Activated CD4-positive, alpha-beta T cell treated with anti-CD3 and anti-CD28 coated beads, Interleukin-10, Interleukin-2, amounts not matched to agents 100 ng/mL and 50 ng/mL, durations not matched to agents 16 hours and 8 hours (primary cell): ENCODE results near the gene TMEM175.

ENCODE experiments used
- DNase-seq: peaks from one replicate; pipeline ENCODE4 v3.0.0-alpha.2; 2020

TMEM175 gene, protein sequence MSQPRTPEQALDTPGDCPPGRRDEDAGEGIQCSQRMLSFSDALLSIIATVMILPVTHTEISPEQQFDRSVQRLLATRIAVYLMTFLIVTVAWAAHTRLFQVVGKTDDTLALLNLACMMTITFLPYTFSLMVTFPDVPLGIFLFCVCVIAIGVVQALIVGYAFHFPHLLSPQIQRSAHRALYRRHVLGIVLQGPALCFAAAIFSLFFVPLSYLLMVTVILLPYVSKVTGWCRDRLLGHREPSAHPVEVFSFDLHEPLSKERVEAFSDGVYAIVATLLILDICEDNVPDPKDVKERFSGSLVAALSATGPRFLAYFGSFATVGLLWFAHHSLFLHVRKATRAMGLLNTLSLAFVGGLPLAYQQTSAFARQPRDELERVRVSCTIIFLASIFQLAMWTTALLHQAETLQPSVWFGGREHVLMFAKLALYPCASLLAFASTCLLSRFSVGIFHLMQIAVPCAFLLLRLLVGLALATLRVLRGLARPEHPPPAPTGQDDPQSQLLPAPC

GRCh38 chr4:931960-932712 lies at the start of gene TMEM175, which contains the start of gene GAK:
TSS of gene TMEM175 (plus strand) at chr4:932460. CDS start at chr4:947740, 15,280 bp downstream.
TSS of gene GAK (minus strand) at chr4:932316. CDS start at chr4:932187, 129 bp downstream.
- DNase-seq = peak; percentile 98

DNA sequence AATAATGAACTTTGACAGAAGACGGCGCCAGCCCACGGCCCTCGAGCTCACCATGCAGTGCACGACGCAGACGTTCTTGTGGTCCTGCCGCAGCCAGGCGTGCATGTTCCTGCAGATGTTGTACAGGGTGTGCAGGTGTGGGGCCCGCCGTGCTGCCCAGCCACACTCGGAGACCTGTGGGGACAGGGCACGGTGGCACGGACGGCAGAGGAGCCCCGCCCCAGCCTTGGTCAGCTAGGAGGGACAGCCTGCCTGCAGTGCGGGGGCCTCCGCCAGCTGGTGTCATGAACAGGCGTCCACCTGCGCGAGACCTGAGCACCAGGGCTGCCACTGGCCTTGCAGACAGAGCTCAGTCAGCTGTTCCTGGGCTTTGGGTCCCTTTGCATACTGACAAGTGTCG lies 49.6 kb upstream of the TMEM175 start:
- no peak for DNase-seq

DNA sequence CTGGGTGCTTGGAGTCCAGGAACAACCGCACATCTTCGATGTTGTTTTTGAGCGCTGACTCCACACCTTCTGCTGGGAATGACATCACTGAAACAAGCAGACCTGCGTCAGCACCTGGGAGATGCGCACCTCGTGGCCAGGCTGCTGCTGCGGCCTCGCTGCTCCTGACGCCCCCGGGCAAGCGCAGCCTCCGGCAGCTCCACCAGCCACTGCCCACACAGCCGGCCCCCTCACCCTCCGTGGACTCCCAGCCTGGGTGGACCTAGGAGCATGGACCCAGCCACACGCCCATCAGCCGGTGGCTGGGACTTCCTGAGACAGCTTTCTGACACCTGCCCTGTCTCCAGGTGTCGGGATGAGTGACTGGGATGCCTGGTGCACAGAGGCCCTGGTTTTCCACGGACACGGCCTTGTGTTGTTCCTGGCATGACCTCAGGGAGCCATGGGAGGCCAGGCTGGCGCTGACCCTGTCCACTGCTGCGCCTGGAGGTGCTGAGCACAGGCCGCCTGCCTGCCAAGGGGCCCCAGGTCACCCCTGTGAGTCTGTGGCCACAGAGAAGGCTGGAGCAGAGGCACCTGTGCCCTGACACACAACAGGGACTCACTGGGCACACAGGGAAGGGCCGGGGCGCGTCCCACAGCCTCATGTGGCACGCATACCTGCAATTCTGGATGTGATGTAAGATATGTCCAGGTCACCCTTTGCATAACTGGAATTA lies 48.7 kb upstream of the TMEM175 start:
- no peak for DNase-seq

DNA sequence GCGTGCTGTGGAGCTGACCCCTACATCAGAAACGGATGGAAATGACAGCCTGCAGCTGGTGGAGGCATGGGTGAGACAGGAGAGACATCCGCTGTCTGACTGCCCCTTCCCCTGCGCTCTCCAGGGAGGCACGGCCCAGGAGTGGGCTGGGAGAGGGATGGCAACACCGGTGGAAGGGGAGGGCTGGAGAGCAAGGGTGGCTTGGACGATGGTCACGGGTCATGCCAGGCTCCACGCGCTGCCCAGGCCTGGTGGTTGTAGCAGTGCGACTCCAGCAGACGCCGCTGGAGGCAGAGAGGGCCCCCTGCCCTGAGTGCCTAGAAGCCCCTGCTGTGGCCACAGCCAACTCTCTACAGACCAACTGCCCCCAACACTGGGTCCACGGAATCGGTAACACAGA lies 48.0 kb upstream of the TMEM175 start:
- DNase-seq = no peak

GRCh38 chr4:884896-885295 lies 47.4 kb upstream of the TMEM175 start:
- no peak for DNase-seq

GRCh38 chr4:885353-885752 lies 46.9 kb upstream of the TMEM175 start:
- no peak for DNase-seq

DNA sequence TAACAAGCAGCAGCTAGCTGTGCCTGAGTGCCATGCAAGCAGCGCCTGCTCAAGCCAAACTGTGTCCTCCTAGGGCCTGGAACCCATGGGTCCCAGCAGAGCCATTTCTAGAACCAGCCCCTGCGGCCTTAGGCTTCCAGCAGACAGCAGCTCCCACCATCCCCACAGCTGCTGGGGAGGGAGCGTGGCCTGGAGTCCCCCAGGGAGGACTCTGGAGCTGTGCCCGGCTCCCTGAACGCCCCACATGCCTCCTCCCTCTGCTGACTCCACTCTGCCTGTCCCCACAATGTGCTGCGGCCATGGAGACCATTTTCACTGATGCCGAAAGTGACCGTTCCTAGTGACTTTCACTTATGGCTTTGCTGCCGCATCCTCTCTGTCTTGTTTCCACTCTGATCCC lies 46.0 kb upstream of the TMEM175 start:
- DNase-seq = no peak

- no peak for DNase-seq
These were observed 45.1 kb upstream of the TMEM175 start for GRCh38 chr4:887034-887763.

- no peak for DNase-seq
These were observed 44.2 kb upstream of the TMEM175 start for GRCh38 chr4:888029-888428.

DNA sequence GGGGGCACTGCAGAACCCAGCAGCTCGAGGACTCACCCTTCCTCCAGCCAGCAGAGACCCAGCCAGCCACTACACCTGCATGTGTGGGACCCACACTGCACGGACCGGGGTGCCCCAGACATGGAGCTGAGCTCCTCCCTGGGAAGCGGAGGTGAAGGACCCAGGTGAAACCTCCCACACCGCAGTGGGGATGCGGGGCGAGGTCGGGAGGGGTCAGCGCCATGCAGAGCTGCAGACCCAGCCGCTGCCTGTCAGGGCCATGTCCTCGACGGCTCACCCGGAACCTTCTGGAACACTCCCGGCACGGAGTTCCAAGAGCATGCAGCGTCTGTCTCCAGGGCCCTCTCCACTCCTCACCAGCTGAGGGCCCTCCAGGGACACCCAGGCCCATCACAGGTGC lies 42.7 kb upstream of the TMEM175 start:
- DNase-seq = no peak

- DNase-seq = no peak
These were observed 42.1 kb upstream of the TMEM175 start for GRCh38 chr4:890036-890695.

GRCh38 chr4:891747-892146 lies 40.5 kb upstream of the TMEM175 start:
- DNase-seq = peak; percentile 17

DNA sequence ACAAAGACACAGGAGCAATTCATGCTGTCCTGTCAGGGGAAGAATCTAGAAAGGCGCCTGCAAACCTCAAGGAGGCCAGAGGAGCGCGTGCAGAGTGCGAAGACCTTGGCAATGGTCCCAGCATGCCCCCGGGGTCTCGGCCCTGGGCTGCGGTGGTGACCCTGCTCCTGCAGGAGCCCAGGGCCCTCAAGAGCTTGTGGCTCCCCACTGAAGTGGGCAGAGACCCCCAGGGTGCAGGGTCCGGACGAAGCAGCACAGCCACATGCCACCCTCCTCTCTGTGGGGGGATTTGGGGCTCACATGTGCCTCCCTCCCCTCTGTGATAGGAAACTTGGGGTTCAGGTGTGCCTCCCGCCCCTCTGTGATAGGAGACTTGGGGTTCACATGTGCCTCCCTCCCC lies 39.5 kb upstream of the TMEM175 start:
- DNase-seq = no peak

DNA sequence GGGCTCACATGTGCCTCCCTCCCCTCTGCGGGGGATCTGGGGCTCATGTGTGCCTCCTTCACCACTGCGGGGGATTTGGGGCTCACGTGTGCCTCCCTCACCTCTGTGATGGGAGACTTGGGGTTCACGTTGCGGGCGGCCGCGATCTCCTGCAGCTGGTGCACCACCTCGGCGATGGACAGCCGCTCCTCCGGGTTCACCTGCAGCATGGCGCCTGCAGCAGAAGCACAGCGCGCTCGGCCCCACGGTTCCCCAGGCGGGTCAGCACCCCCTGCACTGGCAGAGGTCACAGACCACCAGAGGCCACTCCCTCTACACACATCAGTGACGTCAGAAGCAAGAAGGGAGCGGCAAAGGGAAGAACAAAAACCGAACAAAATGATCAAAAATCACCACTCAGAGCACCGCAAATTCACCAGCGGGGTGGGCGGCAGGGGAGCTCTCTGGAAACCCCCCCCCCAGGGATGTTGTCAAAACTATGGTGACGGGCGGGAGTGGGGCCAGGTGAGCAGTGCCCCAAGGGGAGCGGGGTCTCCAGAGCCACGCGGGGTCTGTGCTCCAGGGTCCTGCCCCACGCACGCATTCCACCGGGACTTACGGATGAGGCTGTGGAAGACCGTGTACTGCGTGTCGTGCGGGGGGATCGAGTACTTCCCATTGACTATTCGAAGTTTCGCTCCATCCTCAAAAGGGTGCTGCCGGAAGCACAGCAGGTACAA lies 38.8 kb upstream of the TMEM175 start:
- DNase-seq = no peak

DNA sequence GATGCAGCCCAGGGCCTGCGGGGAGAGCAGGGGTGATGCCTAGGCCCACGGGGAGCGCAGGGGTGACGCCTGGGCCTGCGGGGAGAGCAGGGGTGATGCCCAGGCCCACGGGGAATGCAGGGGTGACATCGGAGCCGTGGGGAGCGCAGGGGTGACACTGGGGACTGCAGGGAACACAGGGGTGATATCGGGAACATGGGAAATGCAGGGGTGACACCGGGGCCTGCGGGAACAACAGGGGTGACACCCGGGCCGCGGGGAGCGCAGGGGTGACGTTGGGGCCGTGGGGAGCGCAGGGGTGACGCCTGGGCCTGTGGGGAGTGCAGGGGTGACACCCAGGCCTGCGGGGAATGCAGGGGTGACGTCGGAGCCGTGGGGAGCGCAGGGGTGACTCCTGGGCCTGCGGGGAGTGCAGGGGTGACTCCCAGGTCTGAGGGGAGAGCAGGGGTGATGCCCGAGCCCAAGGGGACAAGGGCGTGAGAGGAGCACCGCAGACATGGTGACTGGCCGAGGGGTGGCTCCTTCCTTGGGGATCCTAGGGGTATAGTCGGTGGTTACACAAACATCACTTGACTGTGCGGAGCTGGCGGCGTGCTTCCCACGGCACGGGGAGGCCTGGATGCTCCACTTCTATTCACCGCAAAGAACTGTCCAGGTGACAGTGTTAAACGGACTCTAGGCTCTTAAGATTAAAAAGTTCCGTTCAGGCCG lies 38.1 kb upstream of the TMEM175 start:
- no peak for DNase-seq

GRCh38 chr4:895596-895995 lies 36.7 kb upstream of the TMEM175 start:
- DNase-seq = no peak

DNA sequence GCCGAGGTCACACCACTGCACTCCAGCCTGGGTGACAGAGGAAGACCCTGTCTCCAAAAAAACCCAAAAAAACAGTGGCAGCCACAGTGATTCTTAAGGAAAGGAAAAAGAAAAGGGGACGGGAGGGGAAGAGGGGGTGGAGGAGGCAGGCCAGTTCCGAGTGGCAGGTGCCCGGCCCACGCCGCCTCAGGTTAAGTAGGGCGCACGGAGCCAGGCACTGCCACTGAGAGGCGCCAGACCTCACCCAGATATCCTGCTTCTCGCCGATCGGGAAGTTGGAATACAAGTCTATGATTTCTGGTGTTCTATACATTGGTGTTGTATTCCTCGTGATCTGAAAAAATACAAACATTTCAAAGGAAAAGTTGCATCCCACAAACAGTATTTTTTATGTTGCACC lies 36.0 kb upstream of the TMEM175 start:
- DNase-seq = no peak

- DNase-seq = no peak
These were observed 35.6 kb upstream of the TMEM175 start for GRCh38 chr4:896630-897029.

DNA sequence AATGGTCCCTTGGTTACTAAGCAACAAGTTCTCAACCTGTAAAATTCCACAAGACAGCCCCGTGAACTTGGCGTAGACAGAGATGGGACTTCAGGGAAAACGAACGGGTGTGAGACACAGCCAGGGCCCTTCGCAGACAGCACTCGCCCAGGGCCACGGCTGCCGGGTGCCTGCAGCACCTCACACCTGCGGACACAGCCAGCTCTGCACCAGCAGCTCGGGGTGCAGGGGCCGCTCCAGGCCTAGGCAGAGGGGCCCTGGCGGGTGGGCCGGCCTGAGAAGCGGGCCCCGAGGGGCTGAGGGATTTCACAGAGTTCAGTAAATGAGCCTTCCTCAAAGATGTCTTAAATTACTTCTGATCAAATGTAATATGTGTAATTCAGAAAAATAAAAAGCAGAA lies 34.1 kb upstream of the TMEM175 start:
- no peak for DNase-seq

DNA sequence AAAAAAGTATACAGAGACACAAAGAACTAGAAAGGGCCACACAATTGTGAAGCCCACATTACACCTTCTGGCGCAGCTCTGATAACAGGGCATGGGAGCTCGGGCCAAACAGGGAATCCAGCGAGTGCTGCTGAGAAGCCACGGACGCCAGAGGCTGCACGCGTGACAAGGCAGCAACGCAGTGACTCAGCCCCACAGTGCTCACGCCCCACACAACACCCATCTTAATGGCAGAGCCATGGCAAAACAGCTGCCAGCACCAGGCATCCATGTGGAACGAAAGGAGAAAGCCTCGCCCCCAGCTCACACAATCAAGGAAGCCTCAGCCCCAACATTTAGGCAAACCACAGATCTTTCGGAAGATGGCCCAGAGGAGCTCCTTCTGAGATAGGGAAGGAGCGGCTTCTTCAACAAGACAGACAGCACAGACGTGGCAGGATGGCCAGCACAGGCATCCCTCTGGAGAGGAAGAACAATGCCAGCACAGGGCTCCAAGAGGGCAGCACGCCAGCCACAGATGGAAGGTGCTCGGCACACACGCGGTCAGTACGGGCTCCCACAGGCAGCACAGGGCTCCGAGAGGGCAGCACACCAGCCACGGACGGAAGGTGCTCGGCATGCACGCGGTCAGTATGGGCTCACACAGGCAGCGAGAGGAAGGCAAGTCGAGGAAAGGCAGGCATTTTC lies 33.2 kb upstream of the TMEM175 start:
- DNase-seq = no peak
